Measurements from ENCODE around the gene UQCR11. TPM values are rescaled to one million over a fixed set of nuclear protein-coding genes. Genes with fewer than 3 reads are reported as not detected.

The UQCR11 gene
- total RNA-seq, 1 experiment from 2014 or later: 141 TPM

DNA sequence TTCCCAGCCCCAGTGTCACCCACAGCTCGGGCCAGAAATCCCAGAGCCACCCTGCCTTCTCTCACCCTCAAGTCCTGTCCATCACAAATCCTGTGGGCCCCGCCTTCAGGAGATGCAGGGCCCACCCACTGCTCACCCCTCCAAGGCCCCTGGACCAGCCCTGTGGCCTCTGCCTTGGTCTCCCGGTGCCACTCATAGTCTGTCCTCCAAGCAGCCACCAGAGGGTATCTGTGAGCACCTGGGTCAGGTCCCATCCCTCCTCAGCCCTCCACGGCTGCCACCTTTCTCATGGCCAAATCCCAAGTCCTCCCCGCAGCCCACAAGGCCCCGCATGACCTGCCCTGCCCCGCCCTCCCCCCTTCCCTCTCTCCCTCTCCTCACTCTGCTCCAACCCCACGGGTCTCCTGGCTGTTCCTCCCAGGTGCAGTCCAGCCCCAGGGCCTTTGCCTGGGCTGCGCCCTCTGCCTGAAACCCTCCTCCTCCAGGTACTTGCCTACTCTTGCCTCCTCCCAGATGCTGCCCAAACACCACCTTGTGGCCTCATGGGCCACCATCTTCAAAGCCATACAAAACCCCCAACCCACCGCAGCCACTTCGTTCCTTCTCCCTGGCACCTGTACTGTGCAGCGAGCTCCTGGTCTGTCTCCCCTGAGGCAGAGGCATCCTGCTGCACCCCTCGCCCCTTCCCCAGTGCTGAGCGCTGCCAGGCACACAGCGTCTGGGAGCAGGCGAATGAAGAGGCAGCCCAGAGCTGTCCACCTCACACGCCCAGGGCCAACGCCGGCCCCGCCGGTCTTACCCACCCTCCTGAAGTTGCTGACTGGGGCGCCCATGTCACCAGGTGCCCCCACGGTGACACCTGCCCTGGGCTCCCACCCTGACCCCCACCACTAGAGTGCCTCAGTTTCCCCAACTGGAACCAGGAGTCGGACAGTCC is 13.2 kb upstream of the UQCR11 start:
- in situ Hi-C loops (cut with HindIII; ENCODE audit: low sequenced_read_pairs): no loop called here
- DNase-seq (ENCODE audit: low spot score): peak; percentile 58

DNA sequence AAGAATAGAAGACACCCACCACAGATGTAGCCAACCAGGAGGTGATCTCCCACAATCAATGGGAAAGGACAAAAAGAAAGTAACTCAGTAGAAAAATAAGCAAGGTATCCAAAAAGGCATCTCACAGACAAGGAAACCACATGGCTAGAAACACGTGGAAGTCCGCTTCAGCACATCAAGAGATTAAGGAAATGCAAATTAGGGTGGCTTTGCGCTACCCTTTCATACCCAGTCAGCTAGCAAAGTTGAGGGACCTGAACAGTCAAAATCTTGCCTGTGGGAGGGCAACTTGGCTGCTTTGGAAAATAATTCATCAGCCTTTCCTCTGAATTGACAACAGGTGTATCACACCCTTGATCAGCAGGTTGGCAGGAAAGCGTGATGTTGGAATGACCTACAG is 11.6 kb upstream of the UQCR11 start:
- in situ Hi-C loops (cut with HindIII; ENCODE audit: low sequenced_read_pairs): no loop called here
- no peak for DNase-seq (ENCODE audit: low spot score)

DNA sequence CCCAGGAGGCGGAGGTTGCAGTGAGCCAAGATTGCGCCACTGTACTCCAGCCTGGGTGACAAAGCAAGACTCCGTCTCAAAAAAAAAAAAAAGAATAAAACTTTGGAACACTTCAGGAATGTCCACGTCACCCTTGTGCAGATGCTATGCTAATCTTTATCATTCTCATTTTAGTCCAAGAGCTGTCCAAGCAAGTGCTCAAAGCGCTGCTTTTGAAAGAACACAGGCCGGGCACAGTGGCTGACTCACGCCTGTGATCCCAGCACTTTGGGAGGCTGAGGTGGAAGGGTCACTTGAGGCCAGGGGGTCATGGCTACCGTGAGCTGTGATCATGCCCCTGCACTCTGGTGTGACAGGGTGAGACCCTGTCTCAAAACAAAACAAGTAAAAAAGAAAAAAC is 11.1 kb upstream of the UQCR11 start:
- in situ Hi-C loops (cut with HindIII; ENCODE audit: low sequenced_read_pairs): no loop called here
- DNase-seq (ENCODE audit: low spot score): no peak

DNA sequence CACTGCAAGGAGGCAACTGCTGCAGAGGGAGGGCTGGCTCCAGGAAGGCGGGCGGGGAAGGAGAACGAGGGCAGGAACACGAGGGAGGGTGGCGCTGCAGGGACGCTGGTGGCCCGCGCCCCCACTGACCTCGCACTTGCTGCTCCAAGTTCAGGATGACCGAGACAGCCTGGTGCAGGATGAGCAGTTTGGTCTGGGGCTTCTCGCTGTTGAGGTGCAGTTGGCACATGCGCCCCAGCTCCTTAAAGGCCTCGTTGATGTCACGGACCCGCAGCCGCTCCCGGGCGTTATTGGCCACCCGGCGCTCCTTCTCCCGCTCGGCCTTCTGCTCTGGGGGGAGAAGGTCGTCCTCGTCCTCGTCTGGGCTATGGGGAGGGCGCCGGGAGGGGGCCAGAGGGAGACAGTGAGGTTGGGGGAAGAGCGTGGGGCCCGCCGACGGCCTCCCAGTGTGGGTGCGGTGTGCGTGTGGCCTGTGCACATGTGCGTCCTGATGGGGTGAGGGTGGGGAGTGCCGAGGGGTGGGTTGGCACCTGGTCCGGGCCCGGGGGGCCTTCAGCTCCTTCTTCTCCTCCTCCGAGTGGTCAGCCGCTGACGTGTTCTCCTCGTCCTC is 10.0 kb upstream of the UQCR11 start:
- DNase-seq (ENCODE audit: low spot score): no peak
- in situ Hi-C loops (cut with HindIII; ENCODE audit: low sequenced_read_pairs): no loop called here

DNA sequence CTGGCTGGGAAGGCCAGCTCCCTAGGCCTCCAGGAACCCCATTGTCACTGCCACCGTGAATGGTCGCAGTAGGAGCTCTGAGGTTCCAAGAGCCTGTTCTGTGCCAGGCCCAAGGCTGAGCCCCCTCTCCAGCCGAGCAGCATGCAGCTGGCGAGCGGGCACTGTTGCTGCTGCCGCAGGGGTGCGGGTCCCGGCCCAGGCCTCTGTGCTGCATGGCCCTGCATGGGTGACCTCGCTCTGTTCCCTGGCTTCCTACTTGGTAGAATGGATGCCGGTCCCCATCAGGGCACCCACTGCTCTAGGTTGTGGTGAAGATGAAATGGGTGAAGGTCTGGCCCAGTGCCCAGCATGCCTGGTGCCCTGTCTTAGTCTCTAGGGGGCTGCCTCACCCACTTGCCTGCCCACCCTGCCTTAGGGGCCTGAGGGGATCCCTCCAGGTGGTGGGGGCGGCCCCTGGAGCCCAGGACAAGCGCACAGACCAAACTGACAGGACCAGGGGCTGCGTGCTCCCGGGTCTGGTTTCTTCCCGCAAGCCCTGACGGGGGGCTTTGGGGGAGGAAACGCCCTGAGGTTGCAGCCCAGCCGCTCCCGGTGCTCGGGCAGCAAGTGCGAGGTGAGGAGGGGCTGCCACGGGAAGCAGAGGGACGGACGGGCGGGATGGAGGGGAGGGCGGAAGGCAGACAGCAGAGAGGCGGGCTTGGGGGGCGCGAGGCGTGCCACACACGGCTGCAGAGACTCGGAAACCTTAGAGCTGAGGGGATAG is 8.7 kb upstream of the UQCR11 start:
- in situ Hi-C loops (cut with HindIII; ENCODE audit: low sequenced_read_pairs): no loop called here
- no peak for DNase-seq (ENCODE audit: low spot score)

DNA sequence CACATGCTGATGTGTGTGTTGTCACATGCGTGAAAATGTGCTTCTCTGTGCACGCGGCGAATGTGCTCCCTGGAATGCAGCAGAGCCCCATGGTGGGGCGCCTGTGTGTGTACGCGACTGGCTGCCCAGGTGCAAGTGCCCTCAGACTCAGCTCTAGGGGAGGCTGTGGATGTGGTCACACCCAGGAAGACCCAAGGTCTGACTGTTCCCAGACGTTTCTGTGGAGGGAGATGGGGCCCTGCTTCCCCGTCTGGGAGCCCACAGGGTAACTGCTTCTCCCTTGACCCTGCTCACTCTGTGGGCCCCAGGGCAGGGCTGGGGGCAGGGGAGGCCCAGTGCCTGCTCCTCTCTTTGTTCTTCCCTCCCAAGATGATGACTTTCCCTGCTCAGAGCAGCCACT is 7.9 kb upstream of the UQCR11 start:
- DNase-seq (ENCODE audit: low spot score): no peak
- in situ Hi-C loops (cut with HindIII; ENCODE audit: low sequenced_read_pairs): no loop called here

DNA sequence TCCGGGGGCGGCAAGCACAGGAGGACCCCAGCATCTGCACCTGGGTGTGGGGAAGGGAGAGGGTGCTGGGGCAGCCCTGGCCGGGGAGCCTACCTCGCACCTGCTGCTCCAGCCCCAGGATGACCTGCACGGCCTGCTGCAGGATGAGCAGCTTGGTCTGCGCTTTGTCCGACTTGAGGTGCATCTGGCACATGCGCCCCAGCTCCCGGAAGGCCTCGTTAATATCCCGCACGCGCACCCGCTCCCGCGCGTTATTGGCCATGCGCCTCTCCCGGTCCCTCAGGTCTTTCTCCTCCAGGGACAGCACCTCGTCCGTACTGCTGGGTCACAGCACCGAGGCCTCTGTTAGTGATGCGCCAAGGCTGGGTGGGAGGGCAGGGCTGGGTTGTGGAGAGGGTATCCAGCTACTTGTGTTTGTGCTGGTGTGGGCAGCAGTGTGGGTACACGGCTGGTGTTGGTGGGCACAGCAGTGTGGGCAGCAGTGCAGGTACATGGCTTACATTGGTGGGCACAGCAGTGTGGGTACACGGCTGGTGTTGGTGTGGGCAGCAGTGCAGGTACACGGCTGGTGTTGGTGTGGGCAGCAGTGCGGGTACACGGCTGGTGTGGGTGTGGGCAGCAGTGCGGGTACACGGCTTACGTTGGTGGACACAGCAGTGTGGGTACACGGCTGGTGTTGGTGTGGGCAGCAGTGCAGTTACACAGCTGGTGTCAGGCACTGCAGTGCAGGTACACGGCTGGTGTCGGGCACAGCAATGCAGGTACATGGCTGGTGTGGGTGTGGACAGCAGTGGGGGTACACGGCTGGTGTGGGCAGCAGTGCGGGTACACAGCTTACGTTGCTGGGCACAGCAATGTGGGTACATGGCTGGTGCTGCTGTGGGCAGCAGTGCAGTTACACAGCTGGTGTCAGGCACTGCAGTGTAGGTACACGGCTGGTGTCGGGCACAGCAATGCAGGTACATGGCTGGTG is 7.1 kb upstream of the UQCR11 start:
- in situ Hi-C loops (cut with HindIII; ENCODE audit: low sequenced_read_pairs): no loop called here

DNA sequence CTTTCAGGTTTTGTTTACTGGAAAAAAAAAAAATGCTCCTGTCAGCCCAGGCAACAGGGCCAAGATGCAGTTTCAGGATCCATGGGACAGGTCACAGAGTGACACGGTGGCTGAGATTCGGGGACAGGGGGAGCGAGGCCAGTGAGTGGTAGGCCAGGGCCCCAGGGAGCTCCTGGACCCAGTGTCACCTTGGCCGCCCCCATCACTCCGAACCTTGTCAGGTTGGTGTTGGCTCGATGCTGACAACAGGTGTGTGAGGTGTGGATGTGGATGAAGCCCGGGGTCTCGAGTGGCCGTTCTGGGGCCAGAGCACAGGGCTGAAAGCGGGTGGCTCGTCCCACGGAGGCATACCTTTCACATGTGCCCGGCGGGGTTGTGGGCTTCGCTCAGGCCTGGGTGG is 6.1 kb upstream of the UQCR11 start:
- in situ Hi-C loops (cut with HindIII; ENCODE audit: low sequenced_read_pairs): no loop called here
- no peak for DNase-seq (ENCODE audit: low spot score)

More for the DNA sequence above, 7.1 kb upstream of the UQCR11 start:
- no peak for DNase-seq (ENCODE audit: low spot score)

DNA sequence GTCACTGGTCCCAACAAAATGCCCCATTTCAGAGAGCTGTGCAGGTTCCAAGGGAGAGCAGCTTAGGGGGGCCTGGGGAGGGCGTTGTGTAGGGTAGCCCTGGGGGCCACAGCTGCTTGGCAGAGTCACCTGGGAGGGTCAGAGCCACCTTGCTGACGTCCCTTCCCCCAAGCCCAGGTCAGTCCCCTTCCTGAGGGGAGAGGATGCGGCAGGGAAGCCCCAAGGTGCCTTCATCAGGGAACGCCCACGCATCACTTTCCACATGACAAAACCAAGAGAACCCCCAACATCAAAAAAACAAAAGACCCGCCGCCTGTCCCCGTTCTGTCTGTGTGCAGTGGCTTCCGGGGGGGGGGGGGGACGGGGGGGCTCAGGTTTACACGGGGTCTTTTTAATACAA is 5.3 kb upstream of the UQCR11 start:
- in situ Hi-C loops (cut with HindIII; ENCODE audit: low sequenced_read_pairs): no loop called here
- no peak for DNase-seq (ENCODE audit: low spot score)

DNA sequence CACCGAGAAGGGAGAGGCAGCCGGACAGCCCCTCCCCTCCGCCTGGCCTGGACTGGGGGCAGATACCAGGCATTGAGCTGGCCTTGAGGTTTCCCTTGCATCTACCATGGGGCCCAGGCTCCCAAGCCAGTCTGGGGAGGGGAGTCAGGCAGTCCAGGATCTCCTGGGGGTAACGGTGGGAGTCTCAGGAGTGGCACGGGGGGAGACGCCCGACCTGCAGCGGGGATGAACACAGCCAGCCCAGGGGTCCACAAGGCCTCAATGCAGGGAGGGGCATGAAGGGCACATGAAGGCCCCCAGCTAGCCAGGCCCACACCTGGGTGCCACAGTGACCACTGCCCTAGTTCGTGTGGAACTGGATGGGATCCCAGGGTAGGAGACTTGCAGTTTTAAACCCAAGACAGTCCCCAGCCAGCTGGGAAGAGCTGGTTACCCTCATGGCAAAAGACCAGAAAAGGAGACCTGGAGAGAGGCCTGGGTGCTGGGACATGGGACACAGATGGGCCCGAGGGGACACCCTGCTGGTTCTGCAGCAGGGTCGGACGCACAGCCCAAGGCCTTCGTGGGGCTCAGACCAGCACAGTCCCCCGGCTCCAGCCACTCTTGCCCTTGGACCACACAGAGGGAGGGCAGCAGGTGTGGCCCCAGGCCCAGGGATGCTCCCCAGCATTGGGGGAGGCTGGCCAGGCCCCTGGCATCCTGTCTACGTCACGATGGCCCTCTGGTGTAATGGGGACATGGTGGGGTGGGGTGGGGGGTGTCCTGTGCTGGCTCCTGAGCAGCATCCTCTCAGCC is 4.6 kb upstream of the UQCR11 start:
- in situ Hi-C loops (cut with HindIII; ENCODE audit: low sequenced_read_pairs): no loop called here
- DNase-seq (ENCODE audit: low spot score): no peak

DNA sequence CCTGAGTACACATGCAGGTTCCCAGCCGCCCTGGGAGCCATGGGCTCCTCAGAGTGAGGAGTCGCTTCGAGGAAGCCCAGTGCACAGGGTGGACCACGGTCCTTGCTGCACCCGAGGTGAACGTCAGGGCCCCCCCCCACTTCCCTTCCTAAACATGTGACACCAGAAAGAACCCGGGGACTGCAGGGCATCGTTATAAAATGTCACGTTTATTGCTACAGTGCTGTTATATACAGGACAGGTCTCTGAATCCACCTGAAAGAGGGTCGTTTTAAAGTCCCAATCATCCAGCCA is 3.8 kb upstream of the UQCR11 start:
- in situ Hi-C loops (cut with HindIII; ENCODE audit: low sequenced_read_pairs): no loop called here

DNA sequence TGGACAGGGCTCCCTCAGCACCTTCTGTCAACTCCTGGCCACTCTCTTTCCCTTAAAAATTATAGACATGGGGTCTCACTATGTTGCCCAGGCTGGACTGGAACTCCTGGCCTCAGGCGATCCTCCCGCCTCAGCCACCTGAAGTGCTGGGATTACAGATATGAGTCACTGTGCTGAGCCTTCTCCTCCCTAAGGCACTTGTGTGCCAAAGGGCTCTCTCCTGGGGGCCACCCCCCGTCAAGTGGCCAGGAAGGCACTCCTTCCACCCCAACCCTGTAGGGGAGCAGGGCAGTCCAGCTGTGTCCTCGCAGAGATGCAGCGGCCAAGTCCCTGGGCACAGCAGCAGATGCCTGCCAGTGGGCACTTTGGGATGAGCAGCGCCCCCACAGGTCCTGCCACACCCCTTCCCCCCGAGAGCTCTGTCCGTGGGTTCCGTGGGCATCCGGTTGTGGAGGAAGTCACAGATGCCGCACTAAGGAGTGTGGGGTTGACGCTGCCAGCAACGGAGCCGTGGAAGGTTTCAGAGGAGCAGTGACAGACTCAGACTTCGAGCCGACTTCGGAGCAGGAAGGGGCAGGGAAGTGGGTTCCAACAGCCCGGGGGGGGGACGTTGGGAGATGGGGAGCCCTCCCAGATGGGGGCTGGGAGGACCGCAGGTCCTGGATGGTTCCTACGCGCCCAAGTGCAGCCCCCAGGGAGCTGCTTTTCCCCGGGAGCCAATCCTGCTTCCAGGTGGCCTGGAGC is 3.3 kb upstream of the UQCR11 start:
- no peak for DNase-seq (ENCODE audit: low spot score)
- in situ Hi-C loops (cut with HindIII; ENCODE audit: low sequenced_read_pairs): no loop called here

More for the DNA sequence above, 3.8 kb upstream of the UQCR11 start:
- no peak for DNase-seq (ENCODE audit: low spot score)

DNA sequence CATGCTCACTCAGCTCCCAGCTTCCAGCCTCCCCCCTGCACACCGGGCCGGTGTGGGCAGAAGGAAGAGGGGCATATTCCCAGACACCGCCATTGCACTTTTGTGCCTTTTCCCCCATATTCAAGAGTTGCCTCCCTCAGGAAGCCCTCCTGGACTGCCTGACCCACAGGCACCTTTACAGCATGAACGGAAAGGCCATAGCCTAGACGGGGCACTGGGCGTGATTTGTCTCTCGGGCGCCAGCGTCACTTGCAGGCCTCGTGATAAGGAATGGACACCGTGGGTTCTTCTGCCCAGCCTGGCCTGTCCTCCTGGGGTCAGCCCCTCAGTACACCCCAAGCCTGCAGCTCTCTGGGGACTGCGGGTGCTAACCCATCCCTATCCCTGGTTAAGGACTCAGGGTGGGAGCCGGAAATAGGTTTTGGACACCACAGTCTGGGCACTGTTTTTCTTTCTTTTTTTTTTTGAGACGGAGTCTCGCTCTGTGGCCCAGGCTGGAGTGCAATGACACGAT is 933 bp upstream of the UQCR11 start:
- in situ Hi-C loops (cut with HindIII; ENCODE audit: low sequenced_read_pairs): no loop called here
- DNase-seq (ENCODE audit: low spot score): no peak

DNA sequence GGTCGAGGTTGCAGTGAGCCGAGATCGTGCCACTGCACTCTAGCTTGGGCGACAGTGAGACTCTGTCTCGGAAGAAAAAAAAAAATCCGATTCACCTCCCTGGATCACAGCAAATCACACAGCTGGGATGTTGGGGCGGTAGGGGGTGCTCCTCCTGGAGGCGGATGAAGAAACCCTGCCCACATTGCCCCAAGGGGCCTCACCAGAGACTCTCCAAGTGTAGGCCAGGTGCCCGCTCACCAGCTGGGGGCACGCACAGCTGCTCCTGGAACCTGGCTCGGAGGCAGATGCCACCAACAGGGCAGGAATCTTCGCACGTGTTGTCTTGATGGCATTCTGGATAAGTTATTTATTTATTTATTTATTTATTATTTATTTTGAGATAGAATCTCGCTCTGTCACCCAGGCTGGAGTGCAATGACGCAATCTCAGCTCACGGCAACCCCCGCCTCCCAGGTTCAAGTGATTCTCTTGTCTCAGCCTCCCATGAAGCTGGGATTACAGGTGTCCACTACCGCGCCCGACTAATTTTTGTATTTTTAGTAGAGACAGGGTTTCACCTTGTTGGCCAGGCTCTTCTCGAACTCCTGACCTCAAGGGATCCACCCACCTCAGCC is 3.1 kb downstream of the UQCR11 start:
- in situ Hi-C loops (cut with HindIII; ENCODE audit: low sequenced_read_pairs): no loop called here
- no peak for DNase-seq (ENCODE audit: low spot score)

DNA sequence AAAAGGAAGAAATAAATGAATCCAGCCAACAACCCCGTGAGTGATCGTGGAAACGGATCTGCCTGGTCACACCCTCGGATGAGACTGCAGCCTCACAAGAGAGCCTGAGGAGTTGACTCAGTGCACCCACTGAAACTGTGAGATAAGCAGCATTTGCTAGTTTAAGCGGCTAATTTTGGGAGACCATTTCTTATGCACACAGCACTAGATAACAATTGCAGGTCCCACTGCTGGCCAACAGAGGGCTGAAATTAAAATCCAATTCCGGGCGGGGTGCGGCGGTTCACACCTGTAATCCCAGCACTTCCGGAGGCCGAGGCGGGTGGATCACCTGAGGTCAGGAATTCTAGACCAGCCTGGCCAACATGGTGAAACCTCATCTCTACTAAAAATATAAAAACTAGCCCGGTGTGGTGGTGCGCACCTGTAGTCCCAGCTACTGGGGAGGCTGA is 3.6 kb downstream of the UQCR11 start:
- no peak for DNase-seq (ENCODE audit: low spot score)
- in situ Hi-C loops (cut with HindIII; ENCODE audit: low sequenced_read_pairs): no loop called here

DNA sequence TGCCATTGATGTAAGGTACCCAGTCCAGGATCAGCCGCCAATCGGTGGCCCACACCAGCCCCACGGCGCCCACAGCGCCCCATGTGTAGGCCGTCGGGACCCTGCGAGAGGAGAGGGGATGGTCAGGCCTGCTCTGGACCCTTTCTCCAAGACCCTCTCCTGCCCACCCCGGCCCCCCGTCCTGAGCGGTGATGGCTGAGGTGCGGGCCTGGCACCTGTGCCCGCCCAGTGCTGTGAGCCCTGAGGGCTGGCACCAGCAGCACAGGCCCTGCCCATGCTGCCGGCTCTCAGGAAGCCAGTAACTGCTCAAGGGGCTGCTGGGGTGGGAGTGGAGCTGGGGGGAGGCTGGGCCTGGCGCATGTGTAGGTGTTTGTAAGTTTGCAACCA is 5.8 kb downstream of the UQCR11 start:
- in situ Hi-C loops (cut with HindIII; ENCODE audit: low sequenced_read_pairs): no loop called here
- no peak for DNase-seq (ENCODE audit: low spot score)

Measured in G401 (cell line).